HepG2 (cell line): ENCODE data around the gene TEK.

Source experiments
- BCL3 ChIP-seq: sonication (generic); formaldehyde crosslinking; IDR thresholded peaks from 2 replicates; pipeline ENCODE4 v1.5.1; 2020; ENCODE audit warnings: mild to moderate bottlenecking, missing genetic modification reagents, moderate library complexity
- CTCF ChIP-seq: sonication (generic); formaldehyde crosslinking; IDR thresholded peaks from 2 replicates; pipeline ENCODE4 v1.5.0; 2020; ENCODE audit warnings: mild to moderate bottlenecking, missing genetic modification reagents, moderate library complexity
- DBP ChIP-seq: sonication (generic); formaldehyde crosslinking; IDR thresholded peaks from 2 replicates; pipeline ENCODE4 v1.4.0; 2020; ENCODE audit warnings: missing genetic modification reagents; ENCODE audit errors: not compliant biosample characterization
- HNRNPH1 ChIP-seq: fragments of 200-400 bp; formaldehyde crosslinking; optimal IDR thresholded peaks from 2 replicates; pipeline ENCODE3; 2017; ENCODE audit warnings: mild to moderate bottlenecking, low read depth, low read length
- MAFK ChIP-seq, 2 experiments: IDR thresholded peaks in 1 of 2; conservative IDR thresholded peaks in 1 of 2; 2 replicates each; pipeline ENCODE4 v1.6.1; 2011; ENCODE audit warnings: improper control_type of control experiment in 2 of 2, low read length in 2 of 2
- SP2 ChIP-seq: sonication (generic); formaldehyde crosslinking; IDR thresholded peaks from 2 replicates; pipeline ENCODE4 v1.5.1; 2020; ENCODE audit warnings: mild to moderate bottlenecking, missing genetic modification reagents
- ZNF549 ChIP-seq: sonication (generic); formaldehyde crosslinking; IDR thresholded peaks from 2 replicates; pipeline ENCODE4 v1.5.0; 2020; ENCODE audit warnings: missing genetic modification reagents

GRCh38 chr9:27089706-27090105, 19.3 kb upstream of the TEK start:
- TF ChIP-seq CTCF (CRISPR knock-in tag), result no peak
- TF ChIP-seq BCL3, result no peak
- no peak for TF ChIP-seq ZNF549
- no peak for TF ChIP-seq HNRNPH1
- TF ChIP-seq SP2 (CRISPR knock-in tag), result no peak
- peak; percentile 24 to 53; a peak in 3 of 4 replicates for TF ChIP-seq MAFK (conservative IDR thresholded peaks at IDR 0.05 in 1 of 2, IDR thresholded peaks at IDR 0.05 in 1 of 2; ENCODE audit: low read length in 2 of 2)
- no peak for TF ChIP-seq DBP (CRISPR knock-in tag)
